HEK293 (cell line): ENCODE data around the gene CPNE9.

ENCODE experiments used
- CTCF ChIA-PET: fragments of 350-600 bp; formaldehyde crosslinking; extraction: SDS; loops from one replicate; lab custom pipeline; 2021; ENCODE audit warnings: antibody characterized with exemption; lab: Yijun Ruan, JAX
- POLR2A ChIA-PET: fragments of 300-600 bp; formaldehyde crosslinking; extraction: SDS; loops from one replicate; lab custom pipeline; 2020; ENCODE audit warnings: antibody characterized with exemption, inconsistent platforms; lab: Yijun Ruan, JAX
- H3K27ac ChIP-seq: fragments of 200-500 bp; sonication (Bioruptor generic); 2 replicates; pipeline ENCODE4 v1.5.1; 2014; ENCODE audit warnings: low read depth, low read length, control low read depth, inconsistent platforms; ENCODE audit errors: extremely low read depth
- H3K36me3 ChIP-seq, 2 experiments: fragments of 200-500 bp in 1 of 2; sonication (Bioruptor generic) in 1 of 2; 1 replicate in 1 of 2; 2 replicates in 1 of 2; pipeline ENCODE4 v1.5.1; 2014 to 2017; ENCODE audit warnings: inconsistent platforms in 2 of 2, low read length in 2 of 2; ENCODE audit not compliant: control insufficient read depth in 2 of 2, insufficient read depth in 1 of 2
- H3K4me1 ChIP-seq: fragments of 200-500 bp; sonication (Bioruptor generic); 2 replicates; pipeline ENCODE4 v1.5.1; 2014; ENCODE audit warnings: mild to moderate bottlenecking, low read length, inconsistent platforms; ENCODE audit not compliant: control insufficient read depth, insufficient read depth
- H3K4me3 ChIP-seq: 2 replicates; pipeline ENCODE4 v1.5.1; 2011; ENCODE audit warnings: low read depth, mild to moderate bottlenecking, control low read depth, low read length, moderate library complexity
- H3K9me3 ChIP-seq: fragments of 200-500 bp; sonication (Bioruptor generic); 2 replicates; pipeline ENCODE4 v1.5.1; 2014; ENCODE audit warnings: low read depth, low read length, inconsistent platforms; ENCODE audit not compliant: control insufficient read depth, insufficient read depth
- BCL11A ChIP-seq: fragments of 450-650 bp; formaldehyde crosslinking; IDR thresholded peaks from 2 replicates; pipeline ENCODE4 v1.5.1; 2016; ENCODE audit warnings: low read depth, missing biosample characterization, missing genetic modification characterization
- KLF16 ChIP-seq: fragments of 450-650 bp; formaldehyde crosslinking; IDR thresholded peaks from 2 replicates; pipeline ENCODE4 v1.5.1; 2017; ENCODE audit warnings: missing biosample characterization, missing genetic modification characterization
- KLF9 ChIP-seq: fragments of 450-650 bp; formaldehyde crosslinking; IDR thresholded peaks from 2 replicates; pipeline ENCODE4 v1.5.1; 2016; ENCODE audit warnings: missing biosample characterization, missing genetic modification characterization, low read depth
- SP2 ChIP-seq: fragments of 450-650 bp; formaldehyde crosslinking; IDR thresholded peaks from 2 replicates; pipeline ENCODE4 v1.5.1; 2016; ENCODE audit warnings: missing biosample characterization, missing genetic modification characterization
- SP3 ChIP-seq: fragments of 450-650 bp; formaldehyde crosslinking; IDR thresholded peaks from 2 replicates; pipeline ENCODE4 v1.5.1; 2016; ENCODE audit warnings: missing biosample characterization, missing genetic modification characterization
- SP7 ChIP-seq: fragments of 450-650 bp; formaldehyde crosslinking; IDR thresholded peaks from 2 replicates; pipeline ENCODE4 v1.5.1; 2016; ENCODE audit warnings: missing biosample characterization, missing genetic modification characterization
- TRIM28 ChIP-seq: IDR thresholded peaks from 2 replicates; pipeline ENCODE4 v1.6.1; 2011; ENCODE audit warnings: low read length, control low read depth, borderline replicate concordance
- YY1 ChIP-seq: fragments of 450-650 bp; formaldehyde crosslinking; IDR thresholded peaks from 2 replicates; pipeline ENCODE4 v1.5.1; 2018; ENCODE audit warnings: missing biosample characterization, missing genetic modification characterization
- ZBTB17 ChIP-seq: fragments of 450-650 bp; formaldehyde crosslinking; IDR thresholded peaks from 2 replicates; pipeline ENCODE4 v1.5.1; 2016; ENCODE audit warnings: missing biosample characterization, missing genetic modification characterization
- ZBTB20 ChIP-seq: fragments of 450-650 bp; formaldehyde crosslinking; IDR thresholded peaks from 2 replicates; pipeline ENCODE4 v1.5.1; 2016; ENCODE audit warnings: missing biosample characterization, missing genetic modification characterization
- ZBTB21 ChIP-seq: fragments of 450-650 bp; formaldehyde crosslinking; IDR thresholded peaks from 2 replicates; pipeline ENCODE4 v1.5.1; 2017; ENCODE audit warnings: missing biosample characterization, missing genetic modification characterization
- ZBTB8A ChIP-seq: fragments of 450-650 bp; formaldehyde crosslinking; IDR thresholded peaks from 2 replicates; pipeline ENCODE4 v1.5.1; 2016; ENCODE audit warnings: missing biosample characterization, missing genetic modification characterization
- ZFHX2 ChIP-seq: fragments of 450-650 bp; formaldehyde crosslinking; conservative IDR thresholded peaks from 2 replicates; pipeline ENCODE4 v1.5.1; 2016; ENCODE audit warnings: missing biosample characterization, missing genetic modification characterization
- ZFP69B ChIP-seq: fragments of 450-650 bp; formaldehyde crosslinking; IDR thresholded peaks from 2 replicates; pipeline ENCODE4 v1.5.1; 2016; ENCODE audit warnings: missing biosample characterization, missing genetic modification characterization
- ZNF132 ChIP-seq: fragments of 450-650 bp; formaldehyde crosslinking; IDR thresholded peaks from 2 replicates; pipeline ENCODE4 v1.5.1; 2017; ENCODE audit warnings: missing biosample characterization, missing genetic modification characterization, borderline replicate concordance
- ZNF202 ChIP-seq: fragments of 450-650 bp; formaldehyde crosslinking; IDR thresholded peaks from 2 replicates; pipeline ENCODE4 v1.5.1; 2016; ENCODE audit warnings: missing biosample characterization, missing genetic modification characterization, borderline replicate concordance
- ZNF239 ChIP-seq: fragments of 450-650 bp; formaldehyde crosslinking; IDR thresholded peaks from 2 replicates; pipeline ENCODE4 v1.5.1; 2016; ENCODE audit warnings: missing biosample characterization, missing genetic modification characterization
- ZNF324 ChIP-seq: fragments of 450-650 bp; formaldehyde crosslinking; IDR thresholded peaks from 2 replicates; pipeline ENCODE4 v1.5.1; 2016; ENCODE audit warnings: missing biosample characterization, missing genetic modification characterization
- ZNF366 ChIP-seq: fragments of 450-650 bp; formaldehyde crosslinking; conservative IDR thresholded peaks from 2 replicates; pipeline ENCODE4 v1.5.1; 2016; ENCODE audit warnings: missing biosample characterization, missing genetic modification characterization
- ZNF521 ChIP-seq: fragments of 450-650 bp; formaldehyde crosslinking; IDR thresholded peaks from 2 replicates; pipeline ENCODE4 v1.5.1; 2017; ENCODE audit warnings: missing biosample characterization, mild to moderate bottlenecking, missing genetic modification characterization
- ZNF530 ChIP-seq: fragments of 450-650 bp; formaldehyde crosslinking; IDR thresholded peaks from 2 replicates; pipeline ENCODE4 v1.5.1; 2016; ENCODE audit warnings: low read depth, missing biosample characterization, missing genetic modification characterization
- ZNF624 ChIP-seq: fragments of 450-650 bp; formaldehyde crosslinking; IDR thresholded peaks from 2 replicates; pipeline ENCODE4 v1.5.1; 2017; ENCODE audit warnings: missing biosample characterization, missing genetic modification characterization
- ZNF660 ChIP-seq: fragments of 450-650 bp; IDR thresholded peaks from 2 replicates; pipeline ENCODE4 v1.5.1; 2018; ENCODE audit warnings: missing biosample characterization, mild to moderate bottlenecking, missing genetic modification characterization
- ZNF777 ChIP-seq: fragments of 450-650 bp; formaldehyde crosslinking; IDR thresholded peaks from 2 replicates; pipeline ENCODE4 v1.5.1; 2017; ENCODE audit warnings: missing biosample characterization, missing genetic modification characterization, borderline replicate concordance
- TF ChIP-seq, protein P1 (sequence below): fragments of 450-650 bp; formaldehyde crosslinking; IDR thresholded peaks from 2 replicates; pipeline ENCODE4 v1.5.1; 2016; ENCODE audit warnings: missing biosample characterization, missing genetic modification characterization
- TF ChIP-seq, protein P2 (sequence below): fragments of 450-650 bp; formaldehyde crosslinking; IDR thresholded peaks from 2 replicates; pipeline ENCODE4 v1.5.1; 2016; ENCODE audit warnings: missing biosample characterization, missing genetic modification characterization
- TF ChIP-seq, protein P3 (sequence below): fragments of 450-650 bp; formaldehyde crosslinking; IDR thresholded peaks from 2 replicates; pipeline ENCODE4 v1.5.1; 2016; ENCODE audit warnings: missing biosample characterization, missing genetic modification characterization
- TF ChIP-seq, protein P4 (sequence below): fragments of 450-650 bp; formaldehyde crosslinking; optimal IDR thresholded peaks from 2 replicates; pipeline ENCODE3; 2016; ENCODE audit warnings: missing biosample characterization, mild to moderate bottlenecking, missing genetic modification characterization
- TF ChIP-seq, protein P5 (sequence below): fragments of 450-650 bp; formaldehyde crosslinking; IDR thresholded peaks from 2 replicates; pipeline ENCODE4 v1.5.1; 2016; ENCODE audit warnings: missing biosample characterization, missing genetic modification characterization
- TF ChIP-seq, protein P6 (sequence below): fragments of 450-650 bp; formaldehyde crosslinking; IDR thresholded peaks from 2 replicates; pipeline ENCODE4 v1.5.1; 2017; ENCODE audit warnings: missing biosample characterization, mild to moderate bottlenecking, missing genetic modification characterization, moderate library complexity

CPNE9 gene

DNA sequence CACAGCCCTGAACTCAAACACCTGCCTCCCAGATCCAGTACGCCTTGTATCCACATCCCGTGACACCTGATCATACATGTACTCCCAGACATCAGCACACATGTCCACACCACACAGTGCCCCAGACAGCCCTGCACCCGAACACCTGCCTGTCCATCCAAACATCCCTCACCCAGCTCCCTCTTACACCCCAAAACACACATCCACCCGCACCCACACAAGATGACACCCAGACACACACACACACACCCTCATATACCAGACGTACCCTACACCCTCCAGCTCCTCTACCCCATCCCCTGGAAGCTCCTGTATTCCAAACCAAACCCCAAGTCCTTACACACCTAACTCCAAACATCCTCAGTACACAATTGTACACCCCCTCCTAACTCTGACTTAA, 65.4 kb downstream of the CPNE9 start (continued):
- no peak for TF ChIP-seq ZNF324
- TF ChIP-seq TRIM28 = no peak
- no peak for TF ChIP-seq ZNF239 (tag by site-specific recombination)
- TF ChIP-seq ZFHX2 (tag by site-specific recombination) = 0 out of 2 replicates have a peak, but pooled peaks have one; percentile 31
- TF ChIP-seq YY1 (tag by site-specific recombination) = no peak
- no peak for TF ChIP-seq ZNF521 (tag by site-specific recombination)
- TF ChIP-seq, protein P1, sequence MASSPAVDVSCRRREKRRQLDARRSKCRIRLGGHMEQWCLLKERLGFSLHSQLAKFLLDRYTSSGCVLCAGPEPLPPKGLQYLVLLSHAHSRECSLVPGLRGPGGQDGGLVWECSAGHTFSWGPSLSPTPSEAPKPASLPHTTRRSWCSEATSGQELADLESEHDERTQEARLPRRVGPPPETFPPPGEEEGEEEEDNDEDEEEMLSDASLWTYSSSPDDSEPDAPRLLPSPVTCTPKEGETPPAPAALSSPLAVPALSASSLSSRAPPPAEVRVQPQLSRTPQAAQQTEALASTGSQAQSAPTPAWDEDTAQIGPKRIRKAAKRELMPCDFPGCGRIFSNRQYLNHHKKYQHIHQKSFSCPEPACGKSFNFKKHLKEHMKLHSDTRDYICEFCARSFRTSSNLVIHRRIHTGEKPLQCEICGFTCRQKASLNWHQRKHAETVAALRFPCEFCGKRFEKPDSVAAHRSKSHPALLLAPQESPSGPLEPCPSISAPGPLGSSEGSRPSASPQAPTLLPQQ (tag by site-specific recombination) = no peak
- no peak for TF ChIP-seq SP3
- TF ChIP-seq KLF16 (tag by site-specific recombination) = no peak
- no peak for TF ChIP-seq ZNF366 (tag by site-specific recombination)
- no peak for TF ChIP-seq ZBTB8A
- no peak for TF ChIP-seq ZNF660 (tag by site-specific recombination)
- no peak for TF ChIP-seq SP2 (tag by site-specific recombination)
- TF ChIP-seq ZBTB17 (tag by site-specific recombination) = peak; percentile 13; the same call in 1 of the 2 replicates
- TF ChIP-seq ZNF777 = no peak
- TF ChIP-seq, protein P2, sequence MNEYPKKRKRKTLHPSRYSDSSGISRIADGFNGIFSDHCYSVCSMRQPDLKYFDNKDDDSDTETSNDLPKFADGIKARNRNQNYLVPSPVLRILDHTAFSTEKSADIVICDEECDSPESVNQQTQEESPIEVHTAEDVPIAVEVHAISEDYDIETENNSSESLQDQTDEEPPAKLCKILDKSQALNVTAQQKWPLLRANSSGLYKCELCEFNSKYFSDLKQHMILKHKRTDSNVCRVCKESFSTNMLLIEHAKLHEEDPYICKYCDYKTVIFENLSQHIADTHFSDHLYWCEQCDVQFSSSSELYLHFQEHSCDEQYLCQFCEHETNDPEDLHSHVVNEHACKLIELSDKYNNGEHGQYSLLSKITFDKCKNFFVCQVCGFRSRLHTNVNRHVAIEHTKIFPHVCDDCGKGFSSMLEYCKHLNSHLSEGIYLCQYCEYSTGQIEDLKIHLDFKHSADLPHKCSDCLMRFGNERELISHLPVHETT (tag by site-specific recombination) = 0 out of 2 replicates have a peak, but pooled peaks have one; percentile 7
- no peak; the same call in 1 of the 2 replicates for TF ChIP-seq ZBTB20 (tag by site-specific recombination)
- TF ChIP-seq ZBTB21 (tag by site-specific recombination) = no peak
- TF ChIP-seq, protein P3, sequence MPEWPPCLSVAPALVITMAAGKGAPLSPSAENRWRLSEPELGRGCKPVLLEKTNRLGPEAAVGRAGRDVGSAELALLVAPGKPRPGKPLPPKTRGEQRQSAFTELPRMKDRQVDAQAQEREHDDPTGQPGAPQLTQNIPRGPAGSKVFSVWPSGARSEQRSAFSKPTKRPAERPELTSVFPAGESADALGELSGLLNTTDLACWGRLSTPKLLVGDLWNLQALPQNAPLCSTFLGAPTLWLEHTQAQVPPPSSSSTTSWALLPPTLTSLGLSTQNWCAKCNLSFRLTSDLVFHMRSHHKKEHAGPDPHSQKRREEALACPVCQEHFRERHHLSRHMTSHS (tag by site-specific recombination) = no peak
- no peak for TF ChIP-seq KLF9 (tag by site-specific recombination)
- TF ChIP-seq ZNF132 = no peak
- TF ChIP-seq ZNF530 (tag by site-specific recombination) = no peak
- TF ChIP-seq BCL11A = no peak
- TF ChIP-seq, all 188 proteins: peak for 14

DNA sequence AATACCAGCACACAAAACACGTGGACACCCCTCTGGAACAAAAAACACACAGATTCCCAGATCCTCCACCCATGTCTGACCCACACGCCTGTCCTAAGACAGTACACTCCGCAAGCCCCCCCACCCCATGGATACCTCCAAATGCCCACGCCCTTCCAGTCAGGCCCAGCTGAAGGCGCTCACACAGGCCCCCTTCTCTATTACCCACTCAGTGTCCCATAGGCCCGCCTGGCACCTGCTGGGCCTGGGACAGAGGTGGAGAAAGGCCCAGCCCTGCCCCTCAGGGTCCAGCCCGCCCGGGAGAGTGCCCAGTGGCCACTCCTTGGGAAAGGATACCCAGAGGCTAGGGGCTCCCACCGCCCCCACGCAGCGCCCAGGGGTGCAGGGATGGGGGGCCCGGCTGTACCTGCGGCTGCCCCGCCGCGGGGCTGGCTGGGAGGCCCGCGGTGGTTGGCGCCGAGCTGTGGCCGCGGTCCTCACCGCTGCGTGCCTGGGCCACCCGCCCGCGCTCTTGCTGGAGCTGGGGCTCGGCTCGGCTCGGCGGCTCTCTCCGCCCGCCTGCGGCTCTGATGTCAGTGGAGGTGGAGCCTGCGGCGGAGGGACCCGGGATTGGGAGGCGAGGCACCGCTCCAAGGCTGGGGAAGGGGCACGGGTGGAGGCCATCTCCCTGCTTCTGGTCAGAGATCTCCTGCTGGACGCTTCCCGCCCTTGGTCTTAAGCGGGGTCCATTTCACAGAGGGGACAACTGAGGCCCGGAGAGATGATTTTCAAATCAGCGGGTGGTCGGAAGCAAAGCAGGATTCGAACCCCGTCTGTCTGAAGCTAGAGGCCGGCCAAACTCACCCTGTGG, 66.0 kb downstream of the CPNE9 start, which contains the start of gene CAMK1:
CAMK1 (minus strand) TSS at position 522 of the 850 bp plus-strand sequence. CDS start 2,198 bp downstream, outside the sequence.
- H3K4me1 ChIP-seq = peaks cover 9% of the 10 kb centered on the region
- H3K4me3 ChIP-seq = peak within 1 kb of the TSS; percentile 67
- ChIA-PET CTCF (interaction anchor here (0.6 to 0.7 kb wide), 2 partner anchors 9 to 43 kb away, joined by 3 to 4 read pairs; no protein-coding TSS in a partner anchor), POLR2A (interaction anchor here (0.5 to 2.6 kb wide), 11 partner anchors 9 to 383 kb away, joined by 3 to 18 read pairs (median 4); partner anchors contain the start of genes ARPC4, BRPF1, CRELD1 and OGG1)
- peaks cover 0 to 24% of the 10 kb centered on the region in 2 experiments; a peak in 1 of 3 replicates for H3K36me3 ChIP-seq
- peak within 1 kb of the TSS; percentile 76; the same call in 1 of the 2 replicates for H3K27ac ChIP-seq
- no peaks in the 10 kb centered on the region for H3K9me3 ChIP-seq
- TF ChIP-seq ZFP69B (tag by site-specific recombination) = no peak
- TF ChIP-seq, protein P4, sequence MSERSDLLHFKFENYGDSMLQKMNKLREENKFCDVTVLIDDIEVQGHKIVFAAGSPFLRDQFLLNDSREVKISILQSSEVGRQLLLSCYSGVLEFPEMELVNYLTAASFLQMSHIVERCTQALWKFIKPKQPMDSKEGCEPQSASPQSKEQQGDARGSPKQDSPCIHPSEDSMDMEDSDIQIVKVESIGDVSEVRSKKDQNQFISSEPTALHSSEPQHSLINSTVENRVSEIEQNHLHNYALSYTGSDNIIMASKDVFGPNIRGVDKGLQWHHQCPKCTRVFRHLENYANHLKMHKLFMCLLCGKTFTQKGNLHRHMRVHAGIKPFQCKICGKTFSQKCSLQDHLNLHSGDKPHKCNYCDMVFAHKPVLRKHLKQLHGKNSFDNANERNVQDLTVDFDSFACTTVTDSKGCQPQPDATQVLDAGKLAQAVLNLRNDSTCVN (tag by site-specific recombination) = peak; percentile 56
- TF ChIP-seq ZNF624 (tag by site-specific recombination) = no peak
- 0 out of 2 replicates have a peak, but pooled peaks have one; percentile 31 for TF ChIP-seq SP7 (tag by site-specific recombination)
- TF ChIP-seq SP2 (tag by site-specific recombination) = no peak
- TF ChIP-seq ZNF202 (tag by site-specific recombination) = no peak
- TF ChIP-seq, protein P5, sequence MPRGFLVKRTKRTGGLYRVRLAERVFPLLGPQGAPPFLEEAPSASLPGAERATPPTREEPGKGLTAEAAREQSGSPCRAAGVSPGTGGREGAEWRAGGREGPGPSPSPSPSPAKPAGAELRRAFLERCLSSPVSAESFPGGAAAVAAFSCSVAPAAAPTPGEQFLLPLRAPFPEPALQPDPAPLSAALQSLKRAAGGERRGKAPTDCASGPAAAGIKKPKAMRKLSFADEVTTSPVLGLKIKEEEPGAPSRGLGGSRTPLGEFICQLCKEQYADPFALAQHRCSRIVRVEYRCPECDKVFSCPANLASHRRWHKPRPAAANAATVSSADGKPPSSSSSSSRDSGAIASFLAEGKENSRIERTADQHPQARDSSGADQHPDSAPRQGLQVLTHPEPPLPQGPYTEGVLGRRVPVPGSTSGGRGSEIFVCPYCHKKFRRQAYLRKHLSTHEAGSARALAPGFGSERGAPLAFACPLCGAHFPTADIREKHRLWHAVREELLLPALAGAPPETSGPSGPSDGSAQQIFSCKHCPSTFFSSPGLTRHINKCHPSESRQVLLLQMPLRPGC (tag by site-specific recombination) = no peak
- TF ChIP-seq, protein P6, sequence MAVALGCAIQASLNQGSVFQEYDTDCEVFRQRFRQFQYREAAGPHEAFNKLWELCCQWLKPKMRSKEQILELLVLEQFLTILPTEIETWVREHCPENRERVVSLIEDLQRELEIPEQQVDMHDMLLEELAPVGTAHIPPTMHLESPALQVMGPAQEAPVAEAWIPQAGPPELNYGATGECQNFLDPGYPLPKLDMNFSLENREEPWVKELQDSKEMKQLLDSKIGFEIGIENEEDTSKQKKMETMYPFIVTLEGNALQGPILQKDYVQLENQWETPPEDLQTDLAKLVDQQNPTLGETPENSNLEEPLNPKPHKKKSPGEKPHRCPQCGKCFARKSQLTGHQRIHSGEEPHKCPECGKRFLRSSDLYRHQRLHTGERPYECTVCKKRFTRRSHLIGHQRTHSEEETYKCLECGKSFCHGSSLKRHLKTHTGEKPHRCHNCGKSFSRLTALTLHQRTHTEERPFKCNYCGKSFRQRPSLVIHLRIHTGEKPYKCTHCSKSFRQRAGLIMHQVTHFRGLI (tag by site-specific recombination) = no peak
